Measurements from ENCODE around the gene TLE1.
A peak's percentile ranks its signal among the peaks of the same experiment; 100 is the strongest.

TLE1 gene

GRCh38 chr9:81653240-81653639 lies 36.1 kb downstream of the TLE1 start:
- Histone ChIP-seq H3K4me3 (ENCODE audit: severe bottlenecking) (no peak overlapping the region), H3K9me3 (ENCODE audit: severe bottlenecking) (no peaks in the 10 kb centered on the region), H3K27ac (ENCODE audit: poor library complexity, severe bottlenecking) (peak overlapping the region; percentile 38), H3K27me3 (ENCODE audit: insufficient read depth, poor library complexity, severe bottlenecking) (no peaks in the 10 kb centered on the region), H3K36me3 (ENCODE audit: low read depth) (peaks cover 40% of the 10 kb centered on the region), H3K4me1 (ENCODE audit: insufficient read depth, poor library complexity, severe bottlenecking) (peaks cover 27% of the 10 kb centered on the region)
- ATAC-seq (ENCODE audit: low read depth) (peak; percentile 92), DNase-seq (ENCODE audit: low spot score) (no peak)
- no peak for TF ChIP-seq CTCF (IDR thresholded peaks at IDR 0.05; ENCODE audit: poor library complexity, severe bottlenecking)

- peaks cover 40% of the 10 kb centered on the region for H3K36me3 ChIP-seq (ENCODE audit: low read depth)
- no peaks in the 10 kb centered on the region for H3K9me3 ChIP-seq (ENCODE audit: severe bottlenecking)
- no peaks in the 10 kb centered on the region for H3K27me3 ChIP-seq (ENCODE audit: insufficient read depth, poor library complexity, severe bottlenecking)
- DNase-seq (ENCODE audit: low spot score) (no peak), ATAC-seq (ENCODE audit: low read depth) (no peak)
- no peak for TF ChIP-seq CTCF (IDR thresholded peaks at IDR 0.05; ENCODE audit: poor library complexity, severe bottlenecking)
- H3K4me1 ChIP-seq (ENCODE audit: insufficient read depth, poor library complexity, severe bottlenecking): peaks cover 24% of the 10 kb centered on the region
- H3K4me3 ChIP-seq (ENCODE audit: severe bottlenecking): no peak overlapping the region
- no peak overlapping the region for H3K27ac ChIP-seq (ENCODE audit: poor library complexity, severe bottlenecking)
Observed at GRCh38 chr9:81652058-81652687, 37.2 kb downstream of the TLE1 start.

- ATAC-seq (ENCODE audit: low read depth): no peak
- no peaks in the 10 kb centered on the region for H3K9me3 ChIP-seq (ENCODE audit: severe bottlenecking)
- H3K27ac ChIP-seq (ENCODE audit: poor library complexity, severe bottlenecking): no peak overlapping the region
- no peak overlapping the region for H3K4me3 ChIP-seq (ENCODE audit: severe bottlenecking)
- no peak for DNase-seq (ENCODE audit: low spot score)
- H3K4me1 ChIP-seq (ENCODE audit: insufficient read depth, poor library complexity, severe bottlenecking): peaks cover 13% of the 10 kb centered on the region
- H3K36me3 ChIP-seq (ENCODE audit: low read depth): peaks cover 48% of the 10 kb centered on the region
- TF ChIP-seq CTCF (IDR thresholded peaks at IDR 0.05; ENCODE audit: poor library complexity, severe bottlenecking): no peak
- no peaks in the 10 kb centered on the region for H3K27me3 ChIP-seq (ENCODE audit: insufficient read depth, poor library complexity, severe bottlenecking)
Observed at GRCh38 chr9:81650586-81651515, 38.5 kb downstream of the TLE1 start.

- Histone ChIP-seq H3K9me3 (ENCODE audit: severe bottlenecking) (no peaks in the 10 kb centered on the region), H3K27me3 (ENCODE audit: insufficient read depth, poor library complexity, severe bottlenecking) (no peaks in the 10 kb centered on the region), H3K27ac (ENCODE audit: poor library complexity, severe bottlenecking) (no peak overlapping the region), H3K4me3 (ENCODE audit: severe bottlenecking) (no peak overlapping the region), H3K36me3 (ENCODE audit: low read depth) (peaks cover 49% of the 10 kb centered on the region), H3K4me1 (ENCODE audit: insufficient read depth, poor library complexity, severe bottlenecking) (peaks cover 13% of the 10 kb centered on the region)
- DNase-seq (ENCODE audit: low spot score): no peak
- TF ChIP-seq CTCF (IDR thresholded peaks at IDR 0.05; ENCODE audit: poor library complexity, severe bottlenecking): no peak
- no peak for ATAC-seq (ENCODE audit: low read depth)
Observed at GRCh38 chr9:81649475-81650240, 39.7 kb downstream of the TLE1 start.
